NCI-H2171 treated with DMSO at 0.1 percent for 48 hours (cell line): ENCODE data around the gene S100A7.

Experiments used
- DNase-seq: peaks from one replicate; lab custom pipeline; 2025; lab: John Stamatoyannopoulos, UW

Gene S100A7

GRCh38 chr1:153460551-153460950 is at the start of gene S100A7:
S100A7 (minus strand) TSS chr1:153460651; CDS start chr1:153459013, 1,638 bp downstream.
- DNase-seq: no peak

- no peak for DNase-seq
Measured at GRCh38 chr1:153509729-153510354, 49.4 kb upstream of the S100A7 start.

- no peak for DNase-seq
Measured at GRCh38 chr1:153509036-153509435, 48.6 kb upstream of the S100A7 start.

GRCh38 chr1:153507926-153508583 is 47.6 kb upstream of the S100A7 start:
- no peak for DNase-seq

- DNase-seq: no peak
Measured at GRCh38 chr1:153506831-153507413, 46.5 kb upstream of the S100A7 start.

DNA sequence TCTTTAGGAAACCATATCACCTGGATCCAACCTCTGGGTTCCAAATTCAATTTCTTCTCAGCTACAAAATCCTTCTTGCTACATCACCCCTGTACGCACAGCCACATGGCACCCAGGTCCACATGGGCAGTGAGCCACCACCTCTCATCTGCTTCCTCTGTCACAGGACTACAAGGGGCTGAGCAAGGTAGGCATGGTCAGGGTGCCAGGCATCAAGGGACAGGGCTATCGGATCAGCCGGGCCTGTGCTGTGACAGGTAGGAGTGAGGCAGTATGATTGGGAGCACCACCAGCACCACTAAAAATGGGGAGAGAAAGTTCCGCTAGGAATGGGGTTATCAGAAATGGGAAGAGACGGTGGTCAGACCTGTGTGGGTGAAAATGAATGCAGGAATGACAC is 45.9 kb upstream of the S100A7 start:
- DNase-seq: no peak

DNA sequence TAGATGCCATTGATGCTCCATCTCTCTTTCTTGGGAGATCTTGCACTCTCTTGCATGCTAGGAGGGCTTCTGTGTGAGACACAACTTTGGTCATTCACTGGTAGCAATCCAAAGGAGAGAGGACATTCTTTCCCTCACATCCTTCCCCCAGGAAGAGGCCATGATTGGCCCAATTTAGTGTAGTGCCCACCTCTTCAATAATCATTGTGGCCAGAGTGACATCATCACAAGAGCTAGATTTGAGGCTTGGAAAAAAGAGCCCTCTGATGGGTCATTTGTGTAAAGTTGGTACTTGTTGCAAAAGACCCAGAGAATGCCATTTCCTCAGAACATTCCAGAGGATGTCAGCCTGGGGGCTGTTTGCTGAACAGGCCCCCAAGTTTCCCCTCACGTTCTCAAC is 45.1 kb upstream of the S100A7 start:
- no peak for DNase-seq

DNA sequence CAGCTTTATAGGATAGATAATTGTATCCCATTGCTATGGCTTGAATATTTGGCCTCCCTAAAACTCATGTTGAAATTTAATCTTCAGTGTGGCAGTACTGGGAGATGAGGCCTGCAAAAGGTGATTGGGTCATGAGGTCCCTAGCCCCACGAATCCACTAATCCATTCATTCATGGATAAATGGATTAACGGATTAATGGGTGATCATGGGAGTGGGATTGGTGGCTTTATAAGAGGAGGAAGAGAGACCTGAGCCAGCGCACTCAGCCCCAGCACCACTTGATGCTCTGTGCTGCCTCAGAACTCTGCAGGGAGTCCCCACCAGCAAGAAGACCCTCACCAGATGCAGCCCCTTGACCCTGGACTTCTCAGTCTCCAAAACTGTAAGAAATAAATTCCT is 43.3 kb upstream of the S100A7 start:
- DNase-seq: no peak

- DNase-seq: peak; percentile 24
Measured at GRCh38 chr1:153498746-153499145, 38.3 kb upstream of the S100A7 start.

DNA sequence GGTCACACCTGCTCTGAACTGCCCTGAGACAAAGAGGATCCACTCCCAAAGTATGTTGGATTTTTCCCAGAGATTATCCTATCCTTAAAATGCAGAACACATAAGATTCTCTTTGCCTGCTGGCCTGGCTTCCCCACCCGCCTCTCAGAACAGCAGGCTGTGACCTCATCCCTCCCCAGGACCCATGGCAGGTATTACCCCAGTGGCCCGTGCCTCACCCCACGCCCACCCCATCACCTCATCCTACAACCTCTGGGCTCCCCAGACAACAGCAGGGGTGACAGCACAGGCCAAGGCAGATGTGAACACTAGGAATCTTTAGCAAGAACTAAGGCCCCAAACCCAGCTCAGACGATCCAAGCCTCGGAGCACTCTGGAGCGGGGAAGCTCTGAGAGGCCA is 35.1 kb upstream of the S100A7 start:
- DNase-seq: no peak

DNA sequence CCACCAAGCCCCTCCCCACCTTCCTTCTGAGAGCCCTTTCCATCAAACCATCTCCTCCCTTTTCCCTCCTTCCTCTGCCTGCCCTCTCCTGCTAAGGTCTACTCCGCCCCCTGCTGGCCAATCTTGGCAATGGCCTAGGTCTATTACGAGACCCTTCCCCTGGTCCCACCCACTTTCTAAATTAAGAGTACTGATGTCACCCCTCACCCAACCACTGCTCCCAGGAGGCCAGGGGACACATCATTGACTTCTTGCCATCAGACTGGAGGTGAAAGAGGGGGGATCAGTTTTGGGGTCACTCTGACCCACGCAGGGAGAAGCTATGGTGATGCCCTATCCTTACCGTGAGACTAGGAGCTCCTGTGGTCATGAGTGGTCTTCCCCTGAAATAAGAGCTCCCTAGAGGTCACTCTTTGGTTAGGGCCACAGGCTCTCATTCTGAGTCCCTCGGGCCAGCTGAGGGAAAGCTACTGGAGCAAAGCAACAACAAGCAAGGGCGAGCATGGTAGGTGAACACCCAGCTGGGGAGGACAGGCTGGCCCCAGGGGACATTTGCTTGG is 34.6 kb upstream of the S100A7 start:
- peak; percentile 78 for DNase-seq

GRCh38 chr1:153493343-153493960 is 33.0 kb upstream of the S100A7 start:
- DNase-seq: no peak

GRCh38 chr1:153490272-153491051 is 30.0 kb upstream of the S100A7 start:
- peak; percentile 86 for DNase-seq

GRCh38 chr1:153488731-153489130 is 28.3 kb upstream of the S100A7 start:
- no peak for DNase-seq

- DNase-seq: no peak
Measured at GRCh38 chr1:153487707-153488106, 27.3 kb upstream of the S100A7 start.

- DNase-seq: peak; percentile 31
Measured at GRCh38 chr1:153485863-153486262, 25.4 kb upstream of the S100A7 start.

- peak; percentile 32 for DNase-seq
Measured at GRCh38 chr1:153483776-153484175, 23.3 kb upstream of the S100A7 start.

GRCh38 chr1:153481124-153481523 is 20.7 kb upstream of the S100A7 start:
- DNase-seq: no peak

DNA sequence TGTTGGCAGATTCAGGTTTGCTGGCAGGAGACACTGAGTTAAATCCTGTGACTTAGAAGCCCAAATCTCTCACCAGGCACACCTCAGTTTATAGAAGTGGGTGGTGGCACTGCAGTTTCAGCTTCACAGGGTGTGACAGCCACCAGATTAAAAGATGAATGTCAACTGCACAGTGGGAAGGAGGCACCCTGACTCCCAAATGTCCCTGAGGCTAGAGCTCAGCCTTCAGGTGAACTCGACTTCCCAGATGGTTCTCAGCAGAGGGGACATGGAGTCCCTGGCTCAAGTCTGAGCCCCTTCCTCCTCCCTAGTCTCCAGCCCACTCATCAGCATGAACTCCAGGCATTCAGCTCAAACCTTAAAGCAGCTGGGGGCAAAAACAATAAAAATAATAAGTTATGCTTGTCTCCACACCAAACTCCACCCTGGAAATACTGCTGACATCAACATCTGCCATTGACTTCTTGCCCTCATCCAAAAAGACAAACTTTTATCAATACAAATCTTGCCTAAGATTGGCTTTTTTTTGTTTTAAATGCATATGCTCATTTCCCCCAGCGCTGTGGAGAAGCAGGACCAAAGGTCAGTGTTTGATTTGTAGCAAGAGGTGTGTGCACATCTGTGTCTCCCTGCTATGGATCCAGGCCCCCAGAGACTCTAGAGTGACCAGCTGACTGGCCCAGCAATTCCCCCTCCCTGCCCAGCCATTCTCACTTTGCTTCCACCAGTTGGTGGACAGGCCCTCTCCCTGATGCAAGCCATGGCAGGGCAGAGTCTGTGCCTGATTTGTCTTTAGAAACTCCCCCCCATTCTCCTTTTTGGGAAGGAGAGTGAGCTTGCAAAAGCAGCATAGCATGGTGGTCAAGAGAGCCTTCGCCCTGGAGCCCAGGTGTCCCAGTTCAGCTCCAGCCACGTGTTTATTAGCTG is 18.5 kb upstream of the S100A7 start:
- no peak for DNase-seq

DNA sequence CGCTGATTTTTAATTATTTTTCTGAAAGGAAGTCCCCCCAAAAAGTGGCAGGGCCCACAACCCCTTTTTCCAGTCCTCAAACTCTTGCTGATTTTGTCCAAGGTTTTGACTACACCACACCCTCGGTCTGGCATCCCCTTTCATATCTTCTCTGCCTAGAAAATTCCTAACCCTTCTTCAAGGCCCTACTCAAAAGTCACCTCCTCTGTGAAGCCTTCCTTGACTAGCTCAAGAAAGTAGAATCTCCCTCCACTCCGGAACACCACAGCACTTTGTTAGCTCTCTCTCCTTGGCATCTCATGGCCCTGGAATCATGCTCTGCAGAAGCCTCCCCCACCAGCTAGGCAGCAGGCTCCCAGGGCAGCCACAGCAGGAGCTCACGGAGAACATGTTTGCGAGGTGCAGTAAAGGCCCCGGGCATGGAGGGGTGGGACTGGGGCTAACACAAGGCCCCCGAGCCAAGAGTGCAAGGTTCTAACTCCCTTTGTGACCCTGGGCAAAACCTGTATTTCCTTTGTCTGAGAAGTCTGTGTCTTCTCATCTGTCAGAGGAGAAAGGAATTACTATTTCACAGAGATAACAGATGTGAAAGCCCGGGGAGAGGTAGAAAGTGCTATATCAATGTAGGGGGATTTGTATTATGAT is 17.7 kb upstream of the S100A7 start:
- DNase-seq: no peak
